GM12892 (cell line): ENCODE results near the gene SLC30A5.
"Not testable (repeated sequence)": the region's sequence is repeated elsewhere in the genome, so short reads cannot be mapped to it uniquely, and the experiment has no call there.

Experiments used
- DNase-seq: peaks from one replicate; pipeline ENCODE4 v3.0.0; 2011; ENCODE audit not compliant: insufficient read length
- FAIRE-seq: peaks from 2 replicates; lab custom pipeline; 2011; peaks lifted over from hg19 to GRCh38; lab: Jason Lieb, UNC
- POLR2A ChIP-seq: IDR thresholded peaks from 2 replicates; pipeline ENCODE4 v1.6.1; 2011; ENCODE audit warnings: low read depth, low read length, control low read depth
- POLR2AphosphoS5 ChIP-seq: IDR thresholded peaks from 2 replicates; pipeline ENCODE4 v1.6.1; 2011; ENCODE audit warnings: low read depth, low read length, control low read depth
- TAF1 ChIP-seq: IDR thresholded peaks from 2 replicates; pipeline ENCODE4 v1.6.1; 2011; ENCODE audit warnings: low read depth, mild to moderate bottlenecking, control low read depth, low read length, borderline replicate concordance

The SLC30A5 gene

DNA sequence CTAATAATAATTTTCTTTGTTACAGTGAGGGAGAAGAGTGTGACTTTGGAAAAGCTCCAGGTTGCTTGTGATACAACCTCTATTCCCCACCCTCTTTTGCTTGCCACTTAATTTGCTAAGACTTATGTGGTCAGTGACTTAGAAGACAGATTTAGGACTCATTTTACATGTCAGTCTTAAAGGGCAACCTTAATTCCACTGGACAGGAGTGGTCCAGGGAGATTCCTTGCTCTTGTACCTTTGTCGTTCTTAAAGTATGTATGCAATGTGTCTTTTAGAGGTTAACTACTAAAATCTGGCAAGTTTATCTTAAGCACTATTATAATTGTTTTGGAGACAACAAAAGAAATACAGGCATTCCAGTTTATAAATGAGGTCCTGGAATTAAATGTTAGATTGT is 20.0 kb downstream of the SLC30A5 start:
- DNase-seq: no peak
- no peak for FAIRE-seq
- no peak for TF ChIP-seq POLR2A
- TF ChIP-seq POLR2AphosphoS5: no peak
- no peak for TF ChIP-seq TAF1

DNA sequence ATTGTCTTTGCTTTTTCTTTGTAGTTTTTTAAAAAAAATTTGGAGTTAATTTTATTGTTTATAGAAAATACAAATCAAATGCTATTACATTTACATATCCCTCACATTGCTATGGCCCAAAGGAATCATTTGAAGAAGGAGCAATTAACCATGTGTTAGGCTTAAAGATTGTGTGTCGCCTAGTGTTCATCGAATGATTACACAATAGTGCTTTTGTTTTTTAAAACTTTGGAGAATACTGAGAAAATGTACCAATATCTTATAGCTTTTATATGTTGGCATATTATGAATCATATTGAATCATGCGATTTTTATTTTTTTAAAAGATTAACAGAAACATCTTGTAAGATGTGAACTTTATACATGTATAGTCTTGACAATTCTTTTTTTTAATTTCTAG is 21.7 kb downstream of the SLC30A5 start:
- TF ChIP-seq POLR2A: no peak
- no peak for TF ChIP-seq TAF1
- TF ChIP-seq POLR2AphosphoS5: no peak
- no peak for DNase-seq
- no peak for FAIRE-seq

DNA sequence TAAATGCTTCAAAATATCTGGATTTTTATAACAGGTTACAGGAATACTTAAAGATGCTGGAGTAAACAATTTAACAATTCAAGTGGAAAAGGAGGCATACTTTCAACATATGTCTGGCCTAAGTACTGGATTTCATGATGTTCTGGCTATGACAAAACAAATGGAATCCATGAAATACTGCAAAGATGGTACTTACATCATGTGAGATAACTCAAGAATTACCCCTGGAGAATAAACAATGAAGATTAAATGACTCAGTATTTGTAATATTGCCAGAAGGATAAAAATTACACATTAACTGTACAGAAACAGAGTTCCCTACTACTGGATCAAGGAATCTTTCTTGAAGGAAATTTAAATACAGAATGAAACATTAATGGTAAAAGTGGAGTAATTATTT is 35.6 kb downstream of the SLC30A5 start:
- no peak for DNase-seq
- no peak for FAIRE-seq

DNA sequence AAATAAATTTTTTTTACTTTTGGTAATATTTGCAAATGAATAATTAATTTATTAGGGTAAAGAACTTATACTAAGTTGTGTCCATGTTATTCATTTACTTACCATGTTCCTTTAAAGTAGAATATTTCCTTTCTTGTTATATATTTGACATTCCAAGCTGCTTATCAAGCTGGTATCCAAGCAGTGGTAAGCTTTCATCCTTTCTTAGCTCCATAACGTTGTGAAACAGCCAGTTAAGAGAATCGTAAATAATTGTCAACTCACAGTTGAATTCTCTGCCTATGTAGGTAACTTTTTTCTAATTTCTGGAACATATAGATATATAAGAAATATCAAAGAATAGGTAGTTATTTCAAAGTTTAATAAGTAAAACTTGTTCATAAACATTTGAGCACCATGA is 36.4 kb downstream of the SLC30A5 start:
- TF ChIP-seq POLR2A (no peak), TAF1 (no peak), POLR2AphosphoS5 (no peak)
- DNase-seq (no peak), FAIRE-seq (no peak)

More for the DNA sequence above, 35.6 kb downstream of the SLC30A5 start:
- no peak for TF ChIP-seq POLR2AphosphoS5
- TF ChIP-seq POLR2A: no peak
- no peak for TF ChIP-seq TAF1

DNA sequence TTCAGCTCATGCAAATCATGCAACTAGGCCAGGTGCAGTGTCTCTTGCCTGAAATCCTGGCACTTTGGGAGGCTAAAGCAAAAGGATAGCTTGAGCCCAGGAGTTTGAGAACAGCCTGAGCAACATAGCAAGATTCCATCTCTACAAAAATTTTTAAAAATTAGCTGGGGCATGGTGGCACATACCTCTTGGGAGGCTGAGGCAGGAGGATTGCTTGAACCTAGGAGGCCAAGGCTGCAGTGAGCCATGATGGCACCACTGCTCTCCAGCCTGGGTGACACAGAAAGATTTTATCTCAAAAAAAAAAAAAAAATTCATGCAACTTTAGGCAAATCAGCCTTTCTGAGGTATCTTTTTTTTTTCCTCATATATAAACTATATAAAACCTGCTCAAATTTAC is 37.5 kb downstream of the SLC30A5 start:
- TF ChIP-seq POLR2A (no peak), POLR2AphosphoS5 (no peak), TAF1 (no peak)

DNA sequence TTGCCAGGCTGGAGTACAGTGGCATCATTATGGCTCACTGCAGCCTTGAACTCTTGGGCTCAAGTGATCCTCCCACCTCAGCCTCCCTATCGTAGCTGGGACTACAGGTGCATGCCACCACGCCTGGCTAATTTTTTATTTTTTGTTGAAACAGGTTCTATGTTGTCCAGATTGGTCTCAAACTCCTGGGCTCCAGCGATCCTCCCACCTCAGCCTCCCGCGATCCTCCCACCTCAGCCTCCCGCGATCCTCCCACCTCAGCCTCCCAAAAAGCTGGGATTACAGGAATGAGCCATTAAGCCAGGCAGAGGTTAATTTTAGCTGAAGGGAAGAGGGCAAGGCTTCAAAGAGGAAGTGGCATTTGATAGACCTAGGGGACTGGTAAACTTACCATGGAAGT is 40.3 kb downstream of the SLC30A5 start:
- TF ChIP-seq POLR2A (no peak), TAF1 (no peak), POLR2AphosphoS5 (no peak)
- FAIRE-seq (no peak), DNase-seq (no peak)

More for the DNA sequence above, 37.5 kb downstream of the SLC30A5 start:
- FAIRE-seq: no peak
- no peak for DNase-seq

DNA sequence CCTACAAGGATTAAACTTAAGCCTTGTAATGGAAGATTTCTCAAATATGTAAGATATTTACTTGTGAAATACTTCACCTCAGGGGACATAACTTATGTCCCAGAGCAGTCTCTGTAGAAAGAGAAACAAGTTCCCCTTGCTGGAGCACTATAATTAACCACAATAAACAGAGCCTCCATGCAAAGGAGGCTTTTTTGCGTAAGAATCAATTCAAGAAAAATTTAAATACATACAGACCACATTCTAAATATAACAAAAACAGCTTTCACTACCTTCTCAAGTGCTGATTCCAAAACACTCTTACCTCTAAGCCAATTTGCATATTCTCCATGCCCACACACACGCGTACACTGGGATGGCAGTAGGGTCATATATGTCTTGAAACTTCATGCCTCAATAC is 42.5 kb downstream of the SLC30A5 start:
- DNase-seq: peak; percentile 28
- no peak for TF ChIP-seq POLR2AphosphoS5
- TF ChIP-seq TAF1: no peak
- no peak for TF ChIP-seq POLR2A
- peak; percentile 71 for FAIRE-seq

DNA sequence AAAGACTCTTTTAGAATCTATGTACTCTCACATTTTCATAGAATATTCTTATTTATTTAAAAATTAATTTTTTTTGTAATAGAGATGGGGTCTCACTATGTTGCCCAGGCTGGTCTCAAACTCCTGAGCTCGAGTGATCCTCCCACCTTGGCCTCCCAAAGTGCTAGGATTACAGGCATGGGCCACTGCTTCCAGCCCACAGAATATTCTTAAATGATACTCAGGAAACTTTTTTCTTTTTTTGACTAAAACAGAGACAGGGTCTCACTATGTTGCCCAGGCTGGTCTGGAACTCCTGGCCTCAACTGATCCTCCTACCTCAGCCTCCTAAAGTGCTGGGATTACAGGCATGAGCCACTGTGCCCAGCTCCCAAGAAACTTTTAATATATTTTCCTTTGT is 43.4 kb downstream of the SLC30A5 start:
- not testable (repeated sequence) for DNase-seq, FAIRE-seq

DNA sequence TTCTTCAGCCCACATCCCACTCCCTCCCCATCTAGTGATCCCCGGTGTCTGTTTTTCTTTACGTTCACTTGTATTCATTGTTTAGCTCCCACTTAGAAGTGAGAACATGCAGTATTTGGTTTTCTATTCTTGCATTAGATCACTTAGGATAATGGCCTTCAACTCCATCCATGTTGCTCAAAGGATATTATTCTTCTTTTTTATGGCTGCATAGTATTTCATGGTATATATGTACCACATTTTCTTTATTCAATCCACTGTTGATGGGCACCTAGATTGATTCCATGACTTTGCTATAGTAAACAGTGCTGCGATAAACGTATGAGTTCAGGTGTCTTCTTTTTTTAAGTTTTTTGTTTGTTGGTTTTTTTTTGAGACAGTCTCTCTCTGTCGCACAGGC is 44.0 kb downstream of the SLC30A5 start:
- TF ChIP-seq POLR2A (no peak), POLR2AphosphoS5 (no peak), TAF1 (no peak)
- DNase-seq: no peak
- no peak for FAIRE-seq

DNA sequence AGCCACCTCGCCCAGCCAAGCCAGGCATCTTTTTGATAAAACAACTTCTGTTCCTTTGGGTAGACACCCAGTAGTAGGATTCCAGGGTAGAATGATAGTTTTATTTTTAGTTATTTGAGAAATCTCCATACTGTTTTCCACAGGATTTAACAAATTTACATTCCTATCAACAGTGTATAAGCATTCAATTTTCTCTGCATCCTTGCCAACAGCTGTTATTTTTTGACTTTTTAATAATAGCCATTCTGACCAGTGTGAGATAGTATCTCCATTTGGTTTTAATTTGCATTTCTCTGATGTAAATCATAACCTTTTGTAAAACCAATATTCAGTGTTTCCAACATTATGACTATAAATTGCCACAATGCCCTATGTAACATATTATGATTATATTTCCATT is 45.0 kb downstream of the SLC30A5 start:
- FAIRE-seq (no peak), DNase-seq (no peak)
- TF ChIP-seq POLR2AphosphoS5 (no peak), POLR2A (no peak), TAF1 (no peak)

DNA sequence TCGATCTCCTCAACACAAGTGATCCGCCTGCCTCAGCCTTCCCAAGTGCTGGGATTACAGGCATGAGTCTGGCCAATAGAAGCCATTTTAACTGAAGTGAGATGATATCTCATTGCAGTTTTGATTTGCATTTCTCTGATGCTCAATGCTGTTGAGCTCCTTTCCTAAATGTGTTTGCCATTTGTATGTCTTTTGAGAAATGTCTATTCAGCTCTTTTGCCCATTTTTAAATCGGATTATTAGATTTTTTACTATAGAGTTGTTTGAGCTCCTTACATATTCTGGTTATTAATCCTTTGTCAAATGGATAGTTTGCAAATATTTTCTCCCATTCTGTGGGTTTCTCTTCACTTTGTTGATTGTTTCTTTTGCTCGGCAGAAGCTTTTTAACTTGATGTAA is 46.4 kb downstream of the SLC30A5 start:
- DNase-seq, FAIRE-seq: not testable (repeated sequence)

DNA sequence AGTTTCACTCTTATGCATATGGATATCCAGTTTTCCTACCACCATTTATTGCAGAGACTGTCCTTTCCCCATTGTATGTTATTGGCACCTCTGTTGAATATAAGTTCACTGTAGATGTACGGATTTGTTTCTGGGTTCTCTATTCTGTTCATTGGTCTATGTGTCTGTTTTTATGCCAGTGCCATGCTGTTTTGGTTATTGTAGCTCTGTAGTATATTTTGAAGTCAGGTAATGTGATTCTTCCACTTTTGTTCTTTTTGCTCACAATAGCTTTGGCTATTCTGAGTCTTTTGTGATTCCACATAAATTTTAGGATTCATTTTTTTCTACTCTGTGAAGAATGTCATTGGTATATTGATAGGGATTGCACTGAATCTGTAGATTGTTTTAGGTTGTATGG is 47.0 kb downstream of the SLC30A5 start:
- no peak for DNase-seq
- no peak for FAIRE-seq
- TF ChIP-seq TAF1 (no peak), POLR2A (no peak), POLR2AphosphoS5 (no peak)

DNA sequence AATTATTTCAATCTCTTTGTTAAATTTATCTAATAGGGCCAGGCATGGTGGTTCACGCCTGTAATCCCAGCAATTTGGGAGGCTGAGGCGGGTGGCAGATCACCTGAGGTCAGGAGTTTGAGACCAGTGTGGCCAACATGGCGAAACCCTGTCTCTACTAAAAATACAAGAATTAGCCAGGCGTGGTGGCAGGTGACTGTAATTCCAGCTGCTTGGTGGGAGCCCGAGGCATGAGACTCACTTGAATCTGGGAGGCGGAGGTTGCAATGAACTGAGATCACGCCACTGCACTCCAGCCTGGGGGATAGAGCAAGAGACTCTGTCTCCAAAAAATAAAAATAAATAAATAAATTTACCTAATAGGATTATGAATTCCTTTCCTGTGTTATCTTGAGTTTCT is 54.8 kb downstream of the SLC30A5 start:
- FAIRE-seq, DNase-seq: not testable (repeated sequence)
